IPS-15b (cell line): ENCODE results near the gene CSAG2.
"Not testable (repeated sequence)": the region's sequence is repeated elsewhere in the genome, so short reads cannot be mapped to it uniquely, and the experiment has no call there.

Source experiments
- H3K27me3 ChIP-seq: one replicate; pipeline ENCODE4 v1.6.1; 2013; ENCODE audit warnings: low read length; ENCODE audit not compliant: control insufficient read depth, insufficient read depth
- H3K36me3 ChIP-seq: one replicate; pipeline ENCODE4 v1.6.1; 2013; ENCODE audit warnings: low read length; ENCODE audit not compliant: control insufficient read depth, insufficient read depth
- H3K4me1 ChIP-seq: one replicate; pipeline ENCODE4 v1.6.1; 2013; ENCODE audit warnings: mild to moderate bottlenecking, low read length; ENCODE audit not compliant: control insufficient read depth, insufficient read depth
- H3K4me3 ChIP-seq: one replicate; pipeline ENCODE4 v1.5.1; 2013; ENCODE audit warnings: low read depth, low read length
- H3K9ac ChIP-seq: one replicate; pipeline ENCODE4 v1.6.1; 2013; ENCODE audit warnings: low read depth, mild to moderate bottlenecking, low read length
- H3K9me3 ChIP-seq: one replicate; pipeline ENCODE4 v1.6.1; 2013; ENCODE audit warnings: mild to moderate bottlenecking, low read length; ENCODE audit not compliant: control insufficient read depth, insufficient read depth

CSAG2 gene

DNA sequence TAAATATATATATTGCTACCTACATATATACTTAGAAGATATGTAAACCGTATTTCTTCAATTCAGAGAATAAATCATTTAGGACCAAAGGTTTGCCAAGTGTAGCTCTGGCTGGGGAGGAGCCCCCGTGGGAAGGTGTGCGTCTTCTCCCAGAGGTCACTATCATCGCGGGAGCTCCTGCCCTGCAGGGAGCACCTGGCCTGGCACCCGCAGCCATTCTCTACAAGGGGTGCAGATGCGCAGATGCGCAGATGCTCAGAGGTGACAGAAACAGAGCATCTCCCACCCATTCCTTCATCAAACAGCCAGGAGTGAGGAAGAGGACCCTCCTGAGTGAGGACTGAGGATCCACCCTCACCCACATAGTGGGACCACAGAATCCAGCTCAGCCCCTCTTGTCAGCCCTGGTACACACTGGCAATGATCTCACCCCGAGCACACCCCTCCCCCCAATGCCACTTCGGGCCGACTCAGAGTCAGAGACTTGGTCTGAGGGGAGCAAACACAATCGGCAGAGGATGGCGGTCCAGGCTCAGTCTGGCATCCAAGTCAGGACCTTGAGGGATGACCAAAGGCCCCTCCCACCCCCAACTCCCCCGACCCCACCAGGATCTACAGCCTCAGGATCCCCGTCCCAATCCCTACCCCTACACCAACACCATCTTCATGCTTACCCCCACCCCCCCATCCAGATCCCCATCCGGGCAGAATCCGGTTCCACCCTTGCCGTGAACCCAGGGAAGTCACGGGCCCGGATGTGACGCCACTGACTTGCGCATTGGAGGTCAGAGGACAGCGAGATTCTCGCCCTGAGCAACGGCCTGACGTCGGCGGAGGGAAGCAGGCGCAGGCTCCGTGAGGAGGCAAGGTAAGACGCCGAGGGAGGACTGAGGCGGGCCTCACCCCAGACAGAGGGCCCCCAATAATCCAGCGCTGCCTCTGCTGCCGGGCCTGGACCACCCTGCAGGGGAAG, 5.0 kb upstream of the CSAG2 start, which contains the start of gene MAGEA2B:
TSS of gene MAGEA2B (plus strand) at position 814 of the 973 bp plus-strand sequence. CDS start 2,479 bp downstream, outside the sequence.
- H3K27me3 ChIP-seq, H3K9me3 ChIP-seq, H3K9ac ChIP-seq, H3K4me3 ChIP-seq, H3K4me1 ChIP-seq, H3K36me3 ChIP-seq: not testable (repeated sequence)

DNA sequence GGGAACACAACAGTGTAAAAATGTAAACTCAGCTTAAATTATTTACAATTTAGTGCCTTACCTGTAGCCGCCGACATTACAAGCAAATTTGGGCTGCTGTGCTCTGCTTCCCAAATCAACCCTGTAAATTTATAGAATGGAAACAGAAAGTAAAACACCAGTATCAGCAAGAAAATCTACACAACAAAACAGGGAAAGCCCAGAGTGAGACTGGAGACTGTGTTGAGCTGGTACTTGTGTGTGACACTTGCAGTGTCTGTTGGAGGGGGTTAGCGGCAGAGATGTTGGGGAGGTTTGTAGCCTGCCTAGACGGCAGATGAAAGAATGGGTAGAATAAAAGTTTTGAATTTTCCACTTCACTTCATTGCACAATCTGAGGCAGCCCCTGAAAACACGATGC, 4.1 kb upstream of the CSAG2 start:
- H3K27me3 ChIP-seq, H3K9ac ChIP-seq, H3K4me3 ChIP-seq, H3K36me3 ChIP-seq, H3K4me1 ChIP-seq, H3K9me3 ChIP-seq: not testable (repeated sequence)

DNA sequence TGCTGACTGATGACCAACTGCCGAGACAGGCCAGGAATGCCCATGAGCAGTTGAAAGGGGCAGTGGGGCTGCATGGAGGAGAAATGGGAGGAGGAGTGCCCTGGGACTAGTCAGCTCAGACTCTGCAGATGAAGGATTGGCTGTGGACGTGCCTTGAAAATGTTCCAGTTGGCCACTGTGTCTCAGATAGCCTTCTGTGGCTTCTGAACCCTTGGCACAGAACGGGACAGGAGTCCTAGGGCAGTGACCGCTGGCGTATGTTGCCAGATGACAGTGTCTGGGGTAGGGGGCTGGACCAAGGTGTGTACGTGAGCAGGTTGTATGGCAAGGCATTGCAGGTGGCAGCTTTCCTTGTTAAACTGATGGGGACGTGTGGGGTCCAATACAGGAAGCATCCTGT, 2.6 kb downstream of the CSAG2 start:
- not testable (repeated sequence) for H3K4me1 ChIP-seq, H3K36me3 ChIP-seq

DNA sequence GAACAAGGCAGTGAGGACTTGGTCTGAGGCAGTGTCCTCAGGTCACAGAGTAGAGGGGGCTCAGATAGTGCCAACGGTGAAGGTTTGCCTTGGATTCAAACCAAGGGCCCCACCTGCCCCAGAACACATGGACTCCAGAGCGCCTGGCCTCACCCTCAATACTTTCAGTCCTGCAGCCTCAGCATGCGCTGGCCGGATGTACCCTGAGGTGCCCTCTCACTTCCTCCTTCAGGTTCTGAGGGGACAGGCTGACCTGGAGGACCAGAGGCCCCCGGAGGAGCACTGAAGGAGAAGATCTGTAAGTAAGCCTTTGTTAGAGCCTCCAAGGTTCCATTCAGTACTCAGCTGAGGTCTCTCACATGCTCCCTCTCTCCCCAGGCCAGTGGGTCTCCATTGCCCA, 8.7 kb downstream of the CSAG2 start:
- H3K27me3 ChIP-seq, H3K4me3 ChIP-seq: not testable (repeated sequence)

More for the DNA sequence above, 2.6 kb downstream of the CSAG2 start:
- H3K9me3 ChIP-seq, H3K4me3 ChIP-seq, H3K27me3 ChIP-seq, H3K9ac ChIP-seq: not testable (repeated sequence)

DNA sequence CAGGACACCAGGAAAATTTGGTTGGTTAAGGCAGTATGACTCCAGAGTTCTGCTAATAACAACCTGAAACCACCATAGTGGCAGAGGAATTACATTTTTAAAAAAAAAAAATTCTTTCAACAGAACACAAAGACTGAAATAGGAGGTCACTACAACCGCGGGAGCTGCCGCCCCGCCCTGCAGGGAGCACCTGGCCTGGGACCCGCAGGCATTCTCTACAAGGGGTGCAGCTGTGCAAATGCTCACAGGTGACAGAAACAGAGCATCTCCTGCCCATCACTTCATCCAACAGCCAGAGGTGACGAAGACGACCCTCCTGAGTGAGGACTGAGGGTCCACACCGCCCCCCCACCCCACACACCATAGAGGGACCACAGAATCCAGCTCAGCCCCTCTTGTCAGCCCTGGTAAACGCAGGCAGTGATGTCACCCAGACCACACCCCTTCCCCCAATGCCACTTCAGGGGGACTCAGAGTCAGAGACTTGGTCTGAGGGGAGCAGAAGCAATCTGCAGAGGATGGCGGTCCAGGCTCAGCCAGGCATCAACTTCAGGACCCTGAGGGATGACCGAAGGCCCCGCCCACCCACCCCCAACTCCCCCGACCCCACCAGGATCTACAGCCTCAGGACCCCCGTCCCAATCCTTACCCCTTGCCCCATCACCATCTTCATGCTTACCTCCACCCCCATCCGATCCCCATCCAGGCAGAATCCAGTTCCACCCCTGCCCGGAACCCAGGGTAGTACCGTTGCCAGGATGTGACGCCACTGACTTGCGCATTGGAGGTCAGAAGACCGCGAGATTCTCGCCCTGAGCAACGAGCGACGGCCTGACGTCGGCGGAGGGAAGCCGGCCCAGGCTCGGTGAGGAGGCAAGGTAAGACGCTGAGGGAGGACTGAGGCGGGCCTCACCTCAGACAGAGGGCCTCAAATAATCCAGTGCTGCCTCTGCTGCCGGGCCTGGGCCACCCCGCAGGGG, 10.8 kb downstream of the CSAG2 start, which contains the start of gene MAGEA3:
TSS of gene MAGEA3 (plus strand) at position 843 of the 980 bp plus-strand sequence. CDS start 2,039 bp downstream, outside the sequence.
- not testable (repeated sequence) for H3K9ac ChIP-seq, H3K36me3 ChIP-seq, H3K4me1 ChIP-seq, H3K4me3 ChIP-seq, H3K27me3 ChIP-seq, H3K9me3 ChIP-seq

More for the DNA sequence above, 8.7 kb downstream of the CSAG2 start:
- H3K9ac ChIP-seq, H3K4me1 ChIP-seq, H3K9me3 ChIP-seq, H3K36me3 ChIP-seq: not testable (repeated sequence)

DNA sequence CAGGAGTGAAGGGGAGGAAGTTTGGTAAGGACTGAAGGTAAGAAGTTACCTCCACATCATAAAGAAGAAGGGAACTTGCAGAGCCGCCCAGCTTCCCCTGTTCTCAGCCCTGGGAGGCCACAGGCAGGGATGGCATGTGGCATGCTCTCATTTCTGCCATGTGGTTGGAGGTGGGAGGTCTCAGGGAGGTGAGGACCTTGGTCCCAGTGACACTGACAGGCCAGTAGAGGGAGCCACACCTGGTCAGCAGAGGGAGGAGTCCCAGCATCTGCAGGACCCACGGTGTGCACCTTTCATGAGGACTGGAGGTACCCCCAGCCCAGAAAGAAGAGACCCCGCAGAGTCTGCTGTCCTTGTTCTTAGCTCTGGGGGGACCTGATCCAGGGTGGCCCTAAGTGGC, 28.1 kb downstream of the CSAG2 start:
- not testable (repeated sequence) for H3K9me3 ChIP-seq, H3K4me3 ChIP-seq, H3K4me1 ChIP-seq, H3K9ac ChIP-seq, H3K27me3 ChIP-seq, H3K36me3 ChIP-seq

DNA sequence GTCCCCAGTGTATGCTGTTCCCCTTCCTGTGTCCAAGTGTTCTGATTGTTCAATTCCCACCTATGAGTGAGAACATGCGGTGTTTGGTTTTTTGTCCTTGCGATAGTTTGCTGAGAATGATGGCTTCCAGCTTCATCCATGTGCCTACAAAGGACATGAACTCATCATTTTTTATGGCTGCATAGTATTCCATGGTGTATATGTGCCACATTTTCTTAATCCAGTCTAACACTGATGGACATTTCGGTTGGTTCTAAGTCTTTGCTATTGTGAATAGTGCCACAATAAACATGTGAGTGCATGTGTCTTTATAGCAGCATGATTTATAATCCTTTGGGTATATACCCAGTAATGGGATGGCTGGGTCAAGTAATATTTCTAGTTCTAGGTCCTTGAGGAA, 34.4 kb downstream of the CSAG2 start:
- H3K9me3 ChIP-seq, H3K4me3 ChIP-seq, H3K36me3 ChIP-seq, H3K27me3 ChIP-seq, H3K9ac ChIP-seq, H3K4me1 ChIP-seq: not testable (repeated sequence)

DNA sequence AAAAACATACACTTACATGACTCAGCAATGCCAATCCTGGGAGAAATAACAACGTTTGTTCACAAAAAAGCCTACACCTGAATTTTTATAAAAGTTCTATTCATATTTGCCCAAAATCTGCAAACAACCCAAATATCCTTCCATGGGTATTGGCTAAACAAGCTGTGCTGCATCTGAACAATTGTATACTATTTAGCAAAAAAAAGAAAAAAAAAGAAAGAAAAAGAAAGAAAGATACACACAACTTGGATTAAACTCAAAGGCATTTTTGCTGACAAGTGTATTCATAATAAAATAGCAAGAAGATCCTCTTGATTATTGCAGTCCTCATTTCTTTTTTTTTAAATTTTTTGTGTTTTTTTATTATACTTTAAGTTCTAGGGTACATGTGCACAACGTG, 34.9 kb downstream of the CSAG2 start:
- no peaks in the 10 kb centered on the region for H3K9me3 ChIP-seq
- no peak overlapping the region for H3K4me3 ChIP-seq
- no peaks in the 10 kb centered on the region for H3K27me3 ChIP-seq
- no peaks in the 10 kb centered on the region for H3K36me3 ChIP-seq
- H3K4me1 ChIP-seq: no peaks in the 10 kb centered on the region
- no peak overlapping the region for H3K9ac ChIP-seq

DNA sequence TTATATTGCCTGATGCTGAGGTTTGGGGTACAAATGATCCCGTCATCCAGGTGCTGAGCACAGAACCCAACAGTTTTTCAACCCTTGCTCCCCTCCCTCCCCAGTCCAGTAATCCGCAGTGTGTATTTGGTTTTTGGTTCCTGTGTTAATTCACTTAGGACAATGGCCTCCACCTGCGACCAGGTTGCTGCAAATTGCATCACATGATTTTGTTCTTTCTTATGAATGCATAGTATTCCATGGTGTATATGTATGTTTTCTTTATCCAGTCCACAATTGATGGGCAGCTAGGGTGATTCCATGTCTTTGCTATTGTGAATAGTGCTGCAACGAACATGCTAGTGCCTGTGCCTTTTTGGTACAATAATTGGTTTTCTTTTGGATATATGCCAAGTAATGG, 46.0 kb downstream of the CSAG2 start:
- no peak overlapping the region for H3K4me3 ChIP-seq
- H3K4me1 ChIP-seq: no peaks in the 10 kb centered on the region
- H3K36me3 ChIP-seq: no peaks in the 10 kb centered on the region
- H3K9ac ChIP-seq: no peak overlapping the region
- no peaks in the 10 kb centered on the region for H3K9me3 ChIP-seq
- H3K27me3 ChIP-seq: no peaks in the 10 kb centered on the region

DNA sequence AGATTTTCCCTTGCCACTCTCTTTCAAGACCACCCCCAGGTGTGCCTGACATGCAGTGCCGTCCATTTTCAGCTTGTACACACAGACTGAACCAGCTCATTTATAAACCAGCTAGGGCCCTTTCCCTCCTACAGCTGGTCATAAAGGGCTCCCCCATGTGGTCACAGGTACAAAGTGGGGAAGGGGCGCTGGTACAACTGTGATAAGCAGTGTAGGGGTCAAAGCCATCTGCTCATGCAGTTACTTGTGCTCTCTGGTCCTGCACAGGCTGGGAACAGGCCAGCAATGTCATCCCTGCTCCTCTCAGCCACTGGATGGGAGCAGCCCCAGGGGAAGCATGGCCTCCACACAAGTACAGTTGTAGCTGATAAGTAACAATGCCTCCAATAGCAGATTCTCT, 50.8 kb downstream of the CSAG2 start:
- Histone ChIP-seq H3K27me3 (no peaks in the 10 kb centered on the region), H3K36me3 (no peaks in the 10 kb centered on the region), H3K4me3 (no peak overlapping the region), H3K4me1 (no peaks in the 10 kb centered on the region), H3K9ac (no peak overlapping the region), H3K9me3 (no peaks in the 10 kb centered on the region)
